ENCODE results near the gene DIPK1C.

Gene DIPK1C

GRCh38 chr18:74480149-74480651 is 23.1 kb upstream of the DIPK1C start:
- DNase-seq = no peak

- no peak for DNase-seq
Observed at GRCh38 chr18:74479486-74480148, 22.5 kb upstream of the DIPK1C start.

- no peak for DNase-seq
Observed at GRCh38 chr18:74478880-74479279, 21.8 kb upstream of the DIPK1C start.

GRCh38 chr18:74478316-74478715 is 21.2 kb upstream of the DIPK1C start:
- DNase-seq = no peak

- no peak for DNase-seq
Observed at GRCh38 chr18:74477771-74478170, 20.7 kb upstream of the DIPK1C start.

GRCh38 chr18:74476140-74476539 is 19.0 kb upstream of the DIPK1C start:
- DNase-seq = no peak

- DNase-seq = no peak
Observed at GRCh38 chr18:74473976-74474640, 17.0 kb upstream of the DIPK1C start.

- DNase-seq = no peak
Observed at GRCh38 chr18:74472312-74472711, 15.2 kb upstream of the DIPK1C start.

- no peak for DNase-seq
Observed at GRCh38 chr18:74468547-74469061, 11.5 kb upstream of the DIPK1C start.

- no peak for DNase-seq
Observed at GRCh38 chr18:74465775-74466174, 8.7 kb upstream of the DIPK1C start.

- DNase-seq = no peak
Observed at GRCh38 chr18:74463983-74464382, 6.9 kb upstream of the DIPK1C start.

GRCh38 chr18:74463254-74463653 is 6.1 kb upstream of the DIPK1C start:
- DNase-seq = no peak

- DNase-seq = no peak
Observed at GRCh38 chr18:74460825-74461224, 3.7 kb upstream of the DIPK1C start.

GRCh38 chr18:74459889-74460288 is 2.8 kb upstream of the DIPK1C start:
- no peak for DNase-seq

GRCh38 chr18:74457725-74458421 is 765 bp upstream of the DIPK1C start:
- no peak for DNase-seq

- no peak for DNase-seq
Observed at GRCh38 chr18:74456349-74457042, 612 bp downstream of the DIPK1C start.

- no peak for DNase-seq
Observed at GRCh38 chr18:74456017-74456348, 1.1 kb downstream of the DIPK1C start.

- DNase-seq = no peak
Observed at GRCh38 chr18:74455386-74455785, 1.7 kb downstream of the DIPK1C start.

- no peak for DNase-seq
Observed at GRCh38 chr18:74454279-74454751, 2.8 kb downstream of the DIPK1C start.

- DNase-seq = no peak
Observed at GRCh38 chr18:74453642-74454198, 3.4 kb downstream of the DIPK1C start.

- DNase-seq = no peak
Observed at GRCh38 chr18:74453016-74453566, 4.0 kb downstream of the DIPK1C start.

- no peak for DNase-seq
Observed at GRCh38 chr18:74451148-74451547, 6.0 kb downstream of the DIPK1C start.

All from activated CD4-positive, alpha-beta T cell treated with anti-CD3 and anti-CD28 coated beads, Interleukin-2, amount 50 U/mL, for 16 hours (primary cell).